Liver (tissue), 9 donors: ENCODE data around the gene FAM236C. TPM values are rescaled to one million over a fixed set of nuclear protein-coding genes. Genes with fewer than 3 reads are reported as not detected.
"Not testable (repeated sequence)": the region's sequence is repeated elsewhere in the genome, so short reads cannot be mapped to it uniquely, and the experiment has no call there.

Source experiments
- DNase-seq: peaks from one replicate; pipeline ENCODE4 v3.0.0-alpha.2; 2017; ENCODE audit warnings: low spot score
- H3K27ac ChIP-seq, 2 donors: one replicate each; pipeline ENCODE4 v1.7.0; 2013; ENCODE audit warnings: inconsistent platforms in 2 of 2, low read length in 2 of 2, control low read depth in 1 of 2, low read depth in 1 of 2, mild to moderate bottlenecking in 1 of 2
- H3K27me3 ChIP-seq, 4 donors: one replicate each; pipeline versions ENCODE4 v1.6.1 to v1.7.0; 2013; ENCODE audit warnings: low read length in 3 of 4, inconsistent platforms in 1 of 4, mild to moderate bottlenecking in 1 of 4, moderate library complexity in 1 of 4; ENCODE audit not compliant: control insufficient read depth in 4 of 4, insufficient read depth in 4 of 4
- H3K36me3 ChIP-seq, 4 donors: one replicate each; pipeline versions ENCODE4 v1.6.1 to v1.7.0; 2013; ENCODE audit warnings: low read length in 3 of 4, mild to moderate bottlenecking in 3 of 4, low read depth in 1 of 4, moderate library complexity in 1 of 4; ENCODE audit not compliant: control insufficient read depth in 4 of 4, insufficient read depth in 3 of 4
- H3K4me1 ChIP-seq, 4 donors: one replicate each; pipeline versions ENCODE4 v1.6.1 to v1.7.0; 2013; ENCODE audit warnings: low read length in 3 of 4, mild to moderate bottlenecking in 3 of 4, moderate library complexity in 1 of 4; ENCODE audit not compliant: control insufficient read depth in 4 of 4, insufficient read depth in 4 of 4
- H3K4me3 ChIP-seq, 3 donors: one replicate each; pipeline versions ENCODE4 v1.6.1 to v1.7.0; 2013; ENCODE audit warnings: low read length in 3 of 3, control low read depth in 1 of 3, low read depth in 1 of 3, mild to moderate bottlenecking in 1 of 3
- H3K9ac ChIP-seq, 2 donors: one replicate each; pipeline ENCODE4 v1.7.0; 2013; ENCODE audit warnings: low read length in 2 of 2, mild to moderate bottlenecking in 2 of 2, moderate library complexity in 2 of 2, control low read depth in 1 of 2, low read depth in 1 of 2
- H3K9me3 ChIP-seq, 4 donors: one replicate each; pipeline versions ENCODE4 v1.6.1 to v1.7.0; 2013; ENCODE audit warnings: low read length in 3 of 4; ENCODE audit not compliant: control insufficient read depth in 4 of 4
- WGBS: extraction: QIAGEN DNeasy Blood & Tissue Kit; methylation state at CpG from one replicate; pipeline ENCODE4 v1.1.7; 2013; 5-methylcytosine and 5-hydroxymethylcytosine counted together
- polyA plus RNA-seq, 2 donors: library from polyadenylated mRNA; stranded (reverse) in 1 of 2; unstranded in 1 of 2; fragments of 200-250 nt in 1 of 2; fragments of >200 nt in 1 of 2; fragmentation: Nextera tagmentation in 1 of 2; extraction: Ambion mirVana in 1 of 2; gene quantifications; one replicate each; pipeline versions ENCODE4 v1.2.1 to v1.2.3, GENCODE V29; 2013 to 2015
- total RNA-seq, 2 donors: library from RNA; depleted of rRNA; stranded (reverse); fragments of >200 nt; gene quantifications; one replicate each; pipeline ENCODE4 v1.2.3, GENCODE V29; 2014
- donor health status: healthy.
- donor health status: healthy.
- donor health status: healthy.
- donor health status: healthy.
- donor health status: healthy.

The FAM236C gene
- not detected for total RNA-seq
- not detected for polyA plus RNA-seq

DNA sequence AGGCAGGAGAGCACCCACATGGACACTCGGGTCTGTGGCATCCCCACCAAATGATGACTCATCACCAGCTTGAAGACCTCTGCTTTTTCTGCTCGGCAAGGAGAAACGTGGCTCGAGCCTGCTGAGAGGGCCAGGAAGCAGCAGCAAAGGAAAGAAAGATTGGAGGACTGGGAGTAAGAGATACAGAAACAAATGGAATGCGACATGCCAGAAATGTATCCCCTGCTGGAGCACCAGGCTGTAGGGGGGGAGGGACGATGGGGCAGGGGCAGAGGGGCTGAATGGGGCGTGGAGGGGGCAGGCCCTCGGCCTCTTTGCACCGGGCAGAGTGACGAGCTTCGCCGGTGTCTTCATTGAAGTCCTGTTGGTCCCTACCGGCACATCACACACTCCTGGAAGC lies at the start of gene FAM236C:
FAM236C (plus strand) TSS at position 301 of the 400 bp plus-strand sequence. CDS start 100 bp downstream, outside the sequence.
- H3K4me1 ChIP-seq, H3K27ac ChIP-seq, H3K27me3 ChIP-seq, H3K4me3 ChIP-seq, H3K36me3 ChIP-seq, DNase-seq, H3K9ac ChIP-seq, H3K9me3 ChIP-seq: not testable (repeated sequence)
- WGBS = no CpG with 5 or more reads among the region's 13 CpGs

DNA sequence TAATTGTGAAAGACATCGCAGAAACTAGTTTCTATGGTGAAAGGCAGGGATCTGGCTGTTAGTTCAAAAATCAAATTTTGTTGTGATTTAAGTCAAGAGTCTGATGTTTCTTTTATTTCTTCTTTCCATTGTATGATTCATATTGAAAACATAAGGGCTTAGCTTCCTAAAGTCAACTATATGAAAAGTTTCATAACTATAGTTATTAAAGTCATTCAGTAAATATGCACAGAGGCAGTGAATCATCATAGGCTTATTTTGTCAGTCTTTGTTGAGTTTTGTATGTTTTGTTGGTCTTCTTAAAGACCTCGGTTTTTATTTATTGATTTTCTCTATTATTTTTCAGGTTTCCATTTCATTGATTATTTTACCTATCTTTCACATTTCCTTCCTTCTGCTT lies 29.5 kb upstream of the FAM236C start:
- not testable (repeated sequence) for H3K4me3 ChIP-seq, H3K36me3 ChIP-seq, H3K9me3 ChIP-seq, H3K4me1 ChIP-seq, H3K27me3 ChIP-seq, DNase-seq, H3K9ac ChIP-seq, H3K27ac ChIP-seq
- WGBS = no CpG with 5 or more reads among the region's 2 CpGs

GRCh38 chrX:72889740-72890139 lies 22.7 kb upstream of the FAM236C start:
- H3K27ac ChIP-seq, H3K4me1 ChIP-seq: not testable (repeated sequence)

GRCh38 chrX:72916096-72916495 lies 3.7 kb downstream of the FAM236C start:
- H3K36me3 ChIP-seq = not testable (repeated sequence)

More at GRCh38 chrX:72889740-72890139, 22.7 kb upstream of the FAM236C start:
- H3K9ac ChIP-seq, H3K36me3 ChIP-seq, H3K9me3 ChIP-seq, H3K27me3 ChIP-seq, DNase-seq, H3K4me3 ChIP-seq: not testable (repeated sequence)
- no CpG with 5 or more reads among the region's 14 CpGs for WGBS

GRCh38 chrX:72932283-72932682 lies 19.9 kb downstream of the FAM236C start:
- not testable (repeated sequence) for H3K9me3 ChIP-seq, H3K27me3 ChIP-seq, H3K27ac ChIP-seq, H3K4me1 ChIP-seq, H3K4me3 ChIP-seq, H3K9ac ChIP-seq, DNase-seq, H3K36me3 ChIP-seq
- no CpG with 5 or more reads among the region's 1 CpG for WGBS

More at GRCh38 chrX:72916096-72916495, 3.7 kb downstream of the FAM236C start:
- H3K9ac ChIP-seq, DNase-seq, H3K4me1 ChIP-seq, H3K27ac ChIP-seq, H3K4me3 ChIP-seq, H3K9me3 ChIP-seq, H3K27me3 ChIP-seq: not testable (repeated sequence)
- 92% methylated on average over 3 of the region's 5 CpGs for WGBS

GRCh38 chrX:72936455-72936854 lies 24.0 kb downstream of the FAM236C start:
- not testable (repeated sequence) for H3K4me3 ChIP-seq, H3K36me3 ChIP-seq, H3K27me3 ChIP-seq, H3K9ac ChIP-seq, H3K27ac ChIP-seq, DNase-seq, H3K4me1 ChIP-seq, H3K9me3 ChIP-seq
- no CpG with 5 or more reads among the region's 7 CpGs for WGBS

DNA sequence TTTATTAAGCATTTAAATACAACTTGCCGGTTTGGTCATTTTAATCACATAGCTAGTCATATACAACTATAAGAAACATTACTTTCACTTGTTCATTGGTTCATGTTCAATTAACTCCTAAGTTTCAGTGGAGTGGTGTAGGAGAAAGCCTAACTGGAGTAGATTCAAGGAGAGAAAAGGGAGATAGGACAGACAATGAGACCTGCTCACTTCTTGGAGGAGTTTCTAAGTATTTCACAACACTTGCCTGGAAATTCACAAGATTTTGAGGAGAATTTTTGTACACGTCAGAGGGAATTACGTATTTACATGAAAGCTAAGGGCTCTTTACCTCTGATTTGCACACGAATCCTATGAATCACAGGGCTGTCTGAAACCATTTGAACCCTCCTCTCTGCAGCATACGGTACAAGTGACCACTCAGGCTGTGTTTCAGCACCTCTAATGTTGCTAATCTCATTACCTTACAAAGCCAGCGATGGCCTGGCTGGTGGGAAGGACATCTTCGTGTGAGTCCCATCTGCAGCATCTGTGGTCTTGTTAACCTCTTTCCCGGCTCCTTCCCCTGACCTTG lies 24.6 kb downstream of the FAM236C start:
- DNase-seq, H3K9me3 ChIP-seq, H3K4me3 ChIP-seq, H3K4me1 ChIP-seq, H3K27me3 ChIP-seq, H3K36me3 ChIP-seq, H3K9ac ChIP-seq, H3K27ac ChIP-seq: not testable (repeated sequence)
- no CpG with 5 or more reads among the region's 8 CpGs for WGBS

DNA sequence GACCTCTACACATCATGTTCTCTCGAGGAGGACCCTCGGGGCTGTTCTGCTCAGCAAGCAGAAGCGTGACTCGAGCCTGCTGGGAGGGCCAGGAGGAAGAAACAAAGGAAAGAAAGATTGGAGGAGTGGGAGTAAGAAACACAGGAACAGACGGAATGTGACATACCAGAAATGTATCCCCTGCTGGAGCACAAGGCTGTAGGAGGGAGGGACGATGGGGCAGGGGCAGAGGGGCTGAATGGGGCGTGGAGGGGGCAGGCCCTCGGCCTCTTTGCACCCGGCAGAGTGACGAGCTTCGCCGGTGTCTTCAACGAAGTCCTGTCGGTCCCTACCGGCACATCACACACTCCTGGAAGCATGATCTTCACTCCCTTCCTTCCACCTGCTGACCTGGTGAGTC lies 25.5 kb downstream of the FAM236C start, which contains the start of gene FAM236A:
FAM236A (plus strand) TSS at position 301 of the 400 bp plus-strand sequence; CDS start at position 358, 57 bp downstream.
- DNase-seq, H3K9me3 ChIP-seq: not testable (repeated sequence)
- no CpG with 5 or more reads among the region's 15 CpGs for WGBS

DNA sequence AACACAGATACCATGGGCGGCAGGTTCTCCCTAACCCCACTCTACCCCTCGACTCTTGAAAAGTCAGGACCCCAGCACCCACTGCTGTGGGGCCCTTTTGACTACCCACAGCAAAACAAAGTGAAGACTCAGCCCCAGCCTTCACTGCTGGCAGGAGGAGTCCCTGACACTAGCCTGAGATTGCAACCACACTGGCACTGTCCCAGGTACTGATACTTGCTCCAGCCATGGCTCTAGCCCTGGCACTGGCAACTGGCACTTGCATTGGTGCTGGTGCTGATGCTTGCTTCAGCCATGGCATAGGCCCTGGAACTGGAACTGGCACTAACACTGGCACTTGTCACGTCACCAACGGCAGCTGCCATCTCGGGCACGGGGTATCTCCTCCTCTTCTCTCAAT lies 29.9 kb downstream of the FAM236C start:
- not testable (repeated sequence) for H3K4me3 ChIP-seq, H3K36me3 ChIP-seq, DNase-seq, H3K4me1 ChIP-seq, H3K27me3 ChIP-seq, H3K9me3 ChIP-seq, H3K27ac ChIP-seq, H3K9ac ChIP-seq
- WGBS = no CpG with 5 or more reads among the region's 6 CpGs

More for the DNA sequence above, 25.5 kb downstream of the FAM236C start, which contains the start of gene FAM236A:
- H3K36me3 ChIP-seq, H3K27ac ChIP-seq, H3K4me3 ChIP-seq, H3K4me1 ChIP-seq, H3K27me3 ChIP-seq, H3K9ac ChIP-seq: not testable (repeated sequence)
